ENCODE measurements around the gene ID2. TPM values are rescaled to one million over a fixed set of nuclear protein-coding genes. Genes with fewer than 3 reads are reported as not detected.
A peak's percentile ranks its signal among the peaks of the same experiment; 100 is the strongest.

Gene ID2
- total and polyA plus RNA-seq, 2 of the 13 experiments (the other 11 are each of a cell fraction or from before 2014, with no cell fraction given): 214 to 719 TPM

GRCh38 chr2:8684878-8685696 lies 3.2 kb downstream of the ID2 start (continued):
- no peak for TF ChIP-seq SOX6 (IDR thresholded peaks at IDR 0.05)
- TF ChIP-seq SOX6 (CRISPR knock-in tag; IDR thresholded peaks at IDR 0.05): peak; percentile 40
- peak; percentile 28; the same call in 1 of the 2 replicates for TF ChIP-seq RXRB (CRISPR knock-in tag; IDR thresholded peaks at IDR 0.05; ENCODE audit: borderline replicate concordance)
- TF ChIP-seq ZBTB4 (CRISPR knock-in tag; IDR thresholded peaks at IDR 0.05; ENCODE audit: borderline replicate concordance): 0 out of 2 replicates have a peak, but pooled peaks have one; percentile 50
- TF ChIP-seq TARDBP (CRISPR knock-in tag; IDR thresholded peaks at IDR 0.05): peak; percentile 72
- TF ChIP-seq IKZF1 (IDR thresholded peaks at IDR 0.05): no peak
- no peak for TF ChIP-seq SIX4 (CRISPR knock-in tag; IDR thresholded peaks at IDR 0.05)
- peak; percentile 97 for TF ChIP-seq MAX (IDR thresholded peaks at IDR 0.05)
- TF ChIP-seq SRY (CRISPR knock-in tag; IDR thresholded peaks at IDR 0.05): peak; percentile 85
- peak; percentile 81; the same call in 1 of the 2 replicates for TF ChIP-seq ZNF782 (CRISPR knock-in tag; IDR thresholded peaks at IDR 0.05; ENCODE audit: borderline replicate concordance)
- TF ChIP-seq ZBTB37 (CRISPR knock-in tag; IDR thresholded peaks at IDR 0.05): no peak
- TF ChIP-seq CSRNP2 (CRISPR knock-in tag; conservative IDR thresholded peaks at IDR 0.05; ENCODE audit: low read depth): peak; percentile 59; the same call in 1 of the 2 replicates
- no peak for TF ChIP-seq CREB3 (CRISPR knock-in tag; IDR thresholded peaks at IDR 0.05)
- no peak for TF ChIP-seq SOX13 (IDR thresholded peaks at IDR 0.05)
- TF ChIP-seq SOX13 (CRISPR knock-in tag; conservative IDR thresholded peaks at IDR 0.05 in 1 of 2, IDR thresholded peaks at IDR 0.05 in 1 of 2): peak in 1 of 2 experiments; percentile 91; a peak in 1 of 4 replicates
- no peak for TF ChIP-seq RFX1 (IDR thresholded peaks at IDR 0.05)
- TF ChIP-seq ZNF589 (CRISPR knock-in tag; conservative IDR thresholded peaks at IDR 0.05): 0 out of 2 replicates have a peak, but pooled peaks have one; percentile 15
- TF ChIP-seq MEIS1 (CRISPR knock-in tag; IDR thresholded peaks at IDR 0.05; ENCODE audit: borderline replicate concordance): peak; percentile 53
- TF ChIP-seq JUNB (CRISPR knock-in tag; IDR thresholded peaks at IDR 0.05; ENCODE audit: borderline replicate concordance): 0 out of 2 replicates have a peak, but pooled peaks have one; percentile 39
- TF ChIP-seq ARNT2 (CRISPR knock-in tag; IDR thresholded peaks at IDR 0.05; ENCODE audit: low read depth): peak; percentile 27; the same call in 1 of the 2 replicates
- no peak for TF ChIP-seq SNRNP70 (IDR thresholded peaks at IDR 0.05; ENCODE audit: low read depth, low read length)

Measured in HepG2 (cell line).